A204.1 (cell line): ENCODE data around the gene PNMA8C.

ENCODE experiments used
- FAIRE-seq: peaks from 2 replicates; lab custom pipeline; 2012; peaks lifted over from hg19 to GRCh38; lab: Jason Lieb, UNC

Gene PNMA8C

DNA sequence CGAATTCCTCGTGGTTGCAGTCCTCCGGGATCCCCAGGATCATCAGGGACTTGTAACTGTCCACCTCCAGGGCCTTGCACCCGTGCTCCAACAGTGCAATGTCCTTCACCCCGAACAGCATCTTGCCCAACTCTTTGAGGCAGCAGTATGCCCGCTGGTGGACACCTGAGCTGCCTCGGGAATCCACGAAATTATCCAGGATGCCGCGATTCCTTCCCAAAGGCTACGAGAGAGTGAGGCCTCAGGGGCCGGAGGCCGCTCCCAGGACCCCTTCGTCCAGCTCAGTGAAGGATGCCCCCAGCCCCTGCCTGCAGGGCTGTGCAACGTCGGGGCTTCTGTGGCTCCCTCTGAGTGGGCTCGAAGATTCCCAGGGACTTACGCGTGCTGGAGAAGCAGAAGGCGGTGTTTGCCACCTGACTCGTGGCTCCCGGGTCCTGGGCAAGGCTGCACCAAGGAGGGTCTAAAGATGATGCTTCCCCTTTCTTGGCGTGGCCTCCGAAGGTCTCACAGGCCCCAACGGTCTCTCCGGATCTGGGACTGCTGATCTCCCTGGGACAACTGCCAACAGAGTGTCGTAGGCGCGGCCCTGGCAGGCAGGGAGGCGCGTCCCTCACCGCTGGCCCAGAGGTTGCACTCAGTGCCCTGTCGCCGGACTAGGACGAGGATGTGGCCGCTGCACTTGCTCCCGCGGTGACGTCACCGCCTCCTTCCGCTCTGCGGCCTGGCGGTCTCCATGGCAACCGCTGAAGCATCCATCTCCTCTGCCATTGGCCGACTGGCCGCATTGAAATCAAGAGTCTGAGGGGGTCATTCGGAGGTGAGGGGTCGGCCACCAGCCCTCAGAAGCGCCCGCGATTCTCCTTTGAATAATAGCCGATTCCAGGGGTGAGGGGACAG lies at the start of gene PNMA8C:
TSS of gene PNMA8C (minus strand) at position 698 of the 897 bp plus-strand sequence. CDS start at position 121, 577 bp downstream.
- no peak for FAIRE-seq

DNA sequence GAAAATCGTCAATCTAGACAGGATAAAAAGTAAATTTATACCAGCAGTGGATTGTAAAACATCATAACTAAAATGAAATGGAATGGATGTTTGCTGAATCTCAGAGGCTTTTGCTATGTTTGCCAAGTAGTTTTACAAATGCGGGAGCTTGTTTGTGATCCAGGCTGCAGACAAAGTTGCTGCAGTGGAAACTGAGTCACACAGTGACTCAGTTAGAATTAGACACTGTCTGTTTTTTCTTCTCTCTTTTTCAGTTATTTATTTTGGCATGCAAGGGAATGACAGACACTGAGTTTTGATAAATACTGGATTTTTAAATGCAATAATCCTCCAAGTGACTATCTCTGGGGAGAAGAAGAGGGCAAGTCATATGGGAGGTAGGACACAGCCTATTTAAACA lies 47.2 kb upstream of the PNMA8C start:
- no peak for FAIRE-seq

DNA sequence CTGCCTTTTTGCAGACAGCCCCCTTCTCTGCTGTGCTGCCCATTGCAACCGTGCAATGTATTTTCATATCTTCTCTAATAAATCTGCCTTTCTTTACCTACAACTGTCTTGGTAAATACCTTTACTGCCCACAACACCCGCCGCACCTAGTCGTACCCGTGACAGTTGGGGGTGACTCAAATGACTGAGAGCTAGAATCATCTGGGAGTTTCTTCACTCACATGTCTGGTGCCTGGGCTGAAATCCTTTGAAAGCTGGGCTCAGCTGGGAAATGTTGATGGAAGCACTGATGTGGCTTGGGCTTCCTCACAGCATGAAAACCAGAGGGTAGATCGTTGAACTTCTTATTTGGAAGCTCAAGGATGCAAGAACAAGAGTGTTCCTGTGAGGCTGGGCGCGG lies 45.5 kb upstream of the PNMA8C start:
- FAIRE-seq, result no peak

DNA sequence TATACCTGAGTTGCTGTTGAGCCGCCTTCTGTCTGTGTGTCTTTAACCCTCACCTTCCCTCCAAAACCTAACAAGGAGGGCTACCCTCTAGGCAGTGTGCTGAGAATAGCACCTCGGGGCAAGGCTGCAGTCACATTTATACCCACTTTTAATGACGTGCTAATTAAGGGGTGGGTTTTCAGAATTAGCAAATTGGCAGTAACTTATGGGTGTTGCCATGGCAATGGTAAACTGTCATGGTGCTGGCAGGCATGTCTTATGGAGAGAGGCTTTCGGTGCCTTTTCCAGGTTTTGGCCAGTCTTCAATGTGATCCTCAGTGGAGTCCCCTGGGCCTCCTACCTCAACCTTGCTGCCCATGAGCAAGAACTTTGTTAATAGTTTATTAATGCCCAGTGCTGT lies 43.9 kb upstream of the PNMA8C start:
- no peak for FAIRE-seq

DNA sequence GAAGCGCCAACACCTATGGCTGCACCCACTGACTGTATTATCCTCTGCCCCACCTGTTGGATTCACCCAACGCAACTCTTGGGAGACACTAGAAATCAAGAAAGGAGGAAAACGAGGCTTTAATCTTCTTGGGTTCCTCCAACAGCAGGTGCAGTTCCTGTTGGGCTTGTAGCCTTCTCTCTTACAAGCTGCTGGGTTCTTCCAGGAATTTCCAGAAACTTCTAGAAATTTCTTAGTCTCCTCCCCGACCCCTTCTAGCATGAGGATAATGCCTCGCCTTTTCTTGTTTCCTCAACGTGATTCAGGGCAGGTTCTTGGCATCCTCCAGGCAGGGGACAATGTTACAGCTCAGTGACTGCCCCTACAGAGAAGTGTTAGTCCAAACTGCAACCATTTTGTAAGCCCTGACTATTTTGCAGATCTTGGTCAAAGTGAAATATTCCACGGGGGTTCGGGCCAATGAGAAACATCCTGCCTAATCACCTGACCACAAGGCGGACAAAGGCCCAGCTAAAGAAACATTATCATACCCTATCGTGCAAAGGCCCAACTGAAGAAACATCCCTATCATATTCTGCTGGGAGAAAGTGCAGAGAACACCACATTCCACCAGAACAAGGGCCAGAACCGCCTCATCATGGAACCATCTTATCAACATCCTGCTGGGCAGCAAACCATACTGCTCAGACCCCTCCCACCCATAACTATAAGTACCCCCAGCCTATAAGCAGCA lies 43.2 kb upstream of the PNMA8C start:
- FAIRE-seq, result no peak

DNA sequence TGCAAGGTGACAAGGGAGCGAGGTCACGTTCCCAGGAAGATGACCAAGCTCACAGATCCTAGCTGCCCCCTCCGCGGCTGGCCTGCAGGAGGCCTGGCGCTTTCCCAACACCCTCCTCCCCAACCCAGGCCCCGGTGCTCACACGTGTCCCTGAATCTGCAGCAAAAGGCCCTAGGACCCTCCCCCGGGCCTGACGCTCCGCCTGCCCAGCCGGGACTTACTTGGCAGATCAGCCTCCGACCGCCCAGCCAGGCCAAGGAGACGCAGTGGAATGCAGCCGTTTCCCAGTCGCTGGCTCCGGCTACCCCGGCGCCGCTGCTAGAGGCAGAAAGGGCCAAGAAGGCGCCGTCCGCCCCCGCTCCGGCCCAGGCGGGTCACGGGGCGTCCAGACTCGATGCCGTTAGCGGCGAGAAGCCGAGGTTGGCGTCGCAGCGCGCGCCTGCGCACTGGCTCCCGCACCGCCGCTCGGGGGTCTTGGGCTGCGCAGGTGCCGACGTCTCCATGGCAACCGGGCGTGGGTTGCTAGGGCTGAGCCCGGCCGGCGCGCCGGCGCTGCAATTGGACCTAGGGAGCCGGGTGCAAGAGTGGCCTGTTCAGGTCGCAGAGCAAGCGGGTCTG lies 42.5 kb upstream of the PNMA8C start, which contains the start of gene PNMA8A:
TSS of gene PNMA8A (minus strand) at position 448 of the 618 bp plus-strand sequence. CDS start 528 bp downstream, outside the sequence.
- no peak for FAIRE-seq

DNA sequence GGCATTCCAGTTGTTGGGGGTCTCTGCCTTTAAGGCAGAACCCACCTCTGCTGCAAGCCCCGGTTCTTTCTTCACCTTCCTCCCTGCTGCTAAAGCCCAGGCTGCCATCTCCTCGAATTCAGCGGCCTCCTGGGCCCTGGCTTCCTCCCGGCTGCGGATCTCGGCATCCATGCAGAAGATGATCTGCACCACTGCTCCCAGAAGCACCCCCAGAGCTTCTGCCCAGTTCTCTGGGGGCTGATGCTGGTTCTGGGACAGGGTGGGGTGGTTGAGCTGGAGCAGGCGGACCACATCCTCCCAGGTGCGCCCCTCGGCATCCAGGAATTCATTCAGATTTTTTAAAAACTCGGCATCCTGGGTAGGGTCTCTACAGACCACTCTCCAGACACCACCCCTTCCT lies 41.6 kb upstream of the PNMA8C start:
- FAIRE-seq, result no peak

DNA sequence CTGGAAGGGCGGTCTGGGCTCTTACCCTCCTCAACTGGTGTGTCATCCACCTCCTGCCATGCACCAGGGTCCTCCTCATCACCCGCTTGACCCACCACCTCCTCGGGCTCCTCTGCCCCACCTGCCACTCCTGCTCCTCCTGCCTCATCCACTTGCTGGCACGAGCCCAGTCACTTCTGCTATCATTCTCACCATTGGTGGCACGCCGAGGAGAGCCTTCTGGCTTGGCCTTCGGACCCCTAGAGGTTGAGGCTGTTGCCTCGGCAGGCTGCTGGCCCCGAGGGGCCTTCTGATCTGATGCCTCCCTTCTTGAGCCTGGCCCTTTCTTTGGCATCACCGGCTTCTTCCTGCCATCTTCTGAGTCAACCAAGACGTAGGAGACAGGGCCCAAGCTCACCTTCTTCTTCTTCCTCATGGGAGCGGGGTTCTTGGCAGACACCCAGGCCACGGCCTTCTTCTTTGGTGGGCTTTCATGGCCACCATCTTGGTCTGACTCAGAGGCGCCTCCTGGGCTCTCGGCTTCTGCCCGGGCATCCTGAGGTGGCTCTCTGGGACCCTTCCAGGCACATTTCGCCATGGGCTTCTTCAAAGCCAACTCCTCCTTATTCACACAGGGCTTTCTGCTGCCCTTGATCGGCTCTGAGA lies 40.9 kb upstream of the PNMA8C start:
- no peak for FAIRE-seq

DNA sequence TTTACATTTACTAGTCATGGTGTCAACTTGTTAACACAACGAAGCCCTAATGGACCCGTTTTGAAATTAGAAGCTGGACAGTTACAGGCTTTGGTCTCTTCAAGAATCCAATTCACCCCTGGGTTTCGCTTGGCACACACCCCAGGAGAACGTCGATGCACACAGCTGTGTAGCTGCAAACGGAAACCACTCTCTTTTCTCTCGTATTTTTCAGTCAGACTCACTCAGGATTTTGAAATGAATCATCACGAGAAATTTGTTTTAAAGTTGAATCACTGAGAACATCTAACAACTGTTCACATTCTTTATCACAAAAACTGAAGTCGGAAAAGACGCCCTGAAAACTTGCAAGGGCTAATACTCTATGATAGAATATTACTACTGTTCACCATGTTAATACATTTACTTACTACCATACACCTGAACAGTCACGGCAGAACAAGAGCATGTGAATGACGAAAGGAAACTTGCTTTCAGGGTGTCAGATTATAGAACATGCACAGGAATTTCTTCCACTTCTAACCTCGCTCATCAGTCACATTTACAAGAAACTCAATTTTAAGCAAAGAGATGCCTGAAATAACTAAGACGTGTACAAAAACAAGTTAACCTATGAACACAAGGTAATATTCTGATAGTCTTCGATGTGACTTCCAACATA lies 37.9 kb upstream of the PNMA8C start:
- no peak for FAIRE-seq

DNA sequence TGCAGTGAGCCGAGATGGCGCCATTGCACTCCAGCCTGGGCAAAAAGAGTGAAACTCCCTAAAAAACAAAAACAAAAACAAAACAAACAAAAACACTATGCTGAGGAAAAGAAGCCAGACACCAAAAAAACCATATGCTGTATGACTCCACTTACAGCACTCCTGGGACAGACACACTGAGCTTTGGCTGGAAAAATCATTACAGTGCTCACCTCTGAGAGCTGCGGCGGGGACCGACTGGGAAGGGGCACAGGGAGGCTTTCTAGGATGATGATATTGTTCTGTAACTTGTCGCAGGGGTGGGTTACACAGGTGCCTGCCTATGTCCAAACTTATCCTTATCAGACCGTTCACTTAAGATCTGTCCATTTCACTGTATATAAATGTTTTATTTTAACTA lies 34.8 kb upstream of the PNMA8C start:
- no peak for FAIRE-seq

DNA sequence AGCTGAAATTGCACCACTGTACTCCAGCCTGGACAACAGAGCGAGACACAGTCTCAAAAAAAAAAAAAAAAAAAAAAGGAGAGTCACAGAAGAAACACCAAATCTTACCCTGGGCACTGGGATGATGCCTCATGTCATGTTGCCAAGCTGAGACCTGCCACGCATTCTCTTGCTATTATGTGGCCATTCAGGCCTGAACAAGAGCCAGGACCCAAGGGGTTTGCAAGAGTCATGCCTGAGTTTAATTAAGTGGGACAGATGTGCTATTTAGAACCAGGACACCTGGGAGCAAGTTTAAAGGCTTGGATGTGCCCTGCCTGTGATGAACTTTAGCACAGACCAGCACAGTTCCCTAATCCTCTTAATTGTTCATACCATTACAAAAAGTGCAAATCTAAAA lies 32.8 kb upstream of the PNMA8C start:
- no peak for FAIRE-seq

DNA sequence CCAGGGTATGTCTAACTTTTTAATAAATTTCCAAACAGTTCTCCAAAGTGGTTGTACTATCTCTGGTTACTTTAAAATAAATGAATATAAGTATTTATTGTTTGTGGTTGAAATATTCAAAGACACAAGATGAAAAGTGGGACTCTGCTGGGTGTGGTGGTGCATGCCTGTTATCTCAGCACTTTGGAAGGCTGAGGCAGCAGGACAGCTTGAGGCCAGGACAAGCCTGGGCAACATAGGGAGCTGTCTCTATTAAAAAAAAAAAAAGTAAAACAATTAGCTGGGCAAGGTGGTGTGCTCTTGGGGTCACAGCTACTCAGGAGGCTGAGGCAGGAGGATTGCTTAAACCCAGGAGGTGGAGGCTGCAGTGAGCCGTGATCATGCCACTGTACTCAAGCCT lies 32.2 kb upstream of the PNMA8C start:
- FAIRE-seq, result no peak

DNA sequence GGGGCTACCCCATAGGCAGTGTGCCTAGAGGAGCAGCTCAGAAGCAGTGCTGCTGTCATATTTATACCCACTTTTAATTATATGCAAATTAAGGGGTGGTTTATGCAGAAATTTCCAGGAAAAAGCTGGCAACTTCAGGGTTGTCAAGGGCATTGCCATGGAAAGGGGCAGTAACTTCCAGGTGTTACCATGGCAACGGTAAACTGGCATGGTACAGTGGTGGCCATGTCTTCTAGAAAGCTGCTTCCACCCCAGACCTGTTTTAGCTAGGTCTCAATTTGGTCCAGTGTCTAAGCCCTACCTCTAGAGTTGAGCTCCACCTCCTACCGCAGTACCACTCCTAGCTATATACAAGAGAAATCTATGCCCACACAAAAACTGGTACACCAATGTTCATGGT lies 31.3 kb upstream of the PNMA8C start:
- no peak for FAIRE-seq

DNA sequence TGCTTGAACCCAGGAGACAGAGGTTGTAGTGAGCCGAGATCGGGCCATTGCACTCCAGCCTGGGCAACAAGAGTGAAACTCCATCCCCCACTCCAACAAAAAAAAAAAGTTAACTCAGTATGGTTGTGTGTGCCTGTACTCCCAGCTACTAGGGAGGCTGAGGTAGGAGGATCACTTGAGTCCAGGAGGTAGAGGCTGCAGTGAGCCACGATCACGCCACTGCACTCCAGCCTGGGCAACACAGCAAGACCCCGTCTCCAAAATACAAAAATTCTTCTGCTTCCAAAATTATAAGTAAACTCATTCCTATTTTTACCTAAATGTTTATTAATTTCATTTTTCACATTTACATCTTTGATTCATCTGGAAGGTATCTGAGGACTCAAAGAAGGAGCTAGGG lies 28.2 kb upstream of the PNMA8C start:
- no peak for FAIRE-seq

DNA sequence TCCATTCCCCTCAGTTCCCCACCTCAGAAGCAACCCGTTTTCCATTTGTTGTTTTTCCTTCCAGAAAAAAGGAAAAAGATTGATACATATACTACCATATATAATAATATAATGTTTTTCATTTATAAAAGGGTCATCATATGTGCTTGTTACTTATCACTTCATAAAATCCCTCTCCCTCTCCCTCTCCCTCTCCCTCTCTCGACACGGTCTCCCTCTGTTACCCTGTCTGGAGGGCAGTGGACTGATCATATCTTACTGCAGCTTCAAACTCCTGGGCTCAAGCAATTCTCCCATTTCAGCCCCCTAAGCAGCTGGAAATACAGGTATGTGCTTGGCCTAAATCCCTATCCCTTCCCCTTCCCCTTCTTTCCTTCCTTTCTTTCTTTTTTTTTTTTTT lies 25.5 kb upstream of the PNMA8C start:
- no peak for FAIRE-seq

DNA sequence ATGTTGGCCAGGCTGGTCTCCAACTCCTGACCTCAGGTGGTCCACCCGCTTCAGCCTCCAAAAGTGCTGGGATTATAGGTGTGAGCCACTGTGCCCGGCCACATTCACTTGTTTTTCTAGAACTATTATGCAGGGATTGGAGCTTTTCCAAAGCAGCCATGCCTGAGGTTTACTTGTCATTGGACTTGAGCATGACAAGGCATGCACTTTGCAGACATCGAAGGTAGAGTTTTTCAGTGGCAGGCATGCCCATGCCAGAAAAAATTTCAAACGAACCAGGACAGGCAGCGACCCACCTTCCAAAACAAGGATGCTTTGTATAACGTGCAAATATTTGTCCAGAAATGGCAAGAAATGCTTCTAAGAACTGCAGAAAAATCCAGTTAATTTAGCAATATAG lies 24.9 kb upstream of the PNMA8C start:
- FAIRE-seq, result no peak

DNA sequence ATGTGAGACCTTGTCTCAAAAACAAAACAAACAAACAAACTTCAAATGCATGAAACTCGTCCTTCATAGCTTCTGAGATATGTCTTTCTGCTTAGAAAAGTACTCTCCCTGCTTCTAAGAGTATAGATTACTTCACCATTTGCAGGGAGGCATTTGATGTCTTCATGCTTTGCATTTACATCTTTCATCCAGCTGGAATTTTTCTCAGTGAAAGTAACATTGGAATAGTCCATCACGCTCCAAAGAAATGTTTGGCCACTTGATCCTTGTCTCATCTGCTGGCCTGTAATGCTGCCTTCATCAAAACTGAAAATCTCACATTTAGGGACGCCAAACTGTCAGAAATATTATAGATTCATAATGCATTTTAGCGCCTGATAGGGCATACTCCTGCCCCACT lies 23.4 kb upstream of the PNMA8C start:
- FAIRE-seq, result no peak

DNA sequence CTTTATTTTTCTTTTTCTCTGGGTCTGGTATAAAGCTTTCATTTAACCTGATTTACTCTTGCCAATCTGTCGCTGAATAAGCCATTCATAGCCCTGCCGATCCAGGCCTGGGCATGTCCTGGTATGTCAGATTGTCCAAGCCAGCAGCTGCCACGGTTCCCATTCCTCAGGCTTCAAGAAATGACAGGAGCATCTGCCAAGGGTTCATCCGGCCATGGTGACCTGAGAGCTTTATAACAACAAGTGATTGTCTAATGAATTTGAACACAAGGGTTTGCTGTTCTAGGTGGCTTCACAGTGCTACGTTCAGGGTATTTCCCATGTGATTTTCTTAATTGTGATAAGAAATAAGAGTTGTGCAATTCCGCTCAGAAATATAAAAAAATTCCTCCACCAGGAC lies 22.6 kb upstream of the PNMA8C start:
- FAIRE-seq, result no peak

DNA sequence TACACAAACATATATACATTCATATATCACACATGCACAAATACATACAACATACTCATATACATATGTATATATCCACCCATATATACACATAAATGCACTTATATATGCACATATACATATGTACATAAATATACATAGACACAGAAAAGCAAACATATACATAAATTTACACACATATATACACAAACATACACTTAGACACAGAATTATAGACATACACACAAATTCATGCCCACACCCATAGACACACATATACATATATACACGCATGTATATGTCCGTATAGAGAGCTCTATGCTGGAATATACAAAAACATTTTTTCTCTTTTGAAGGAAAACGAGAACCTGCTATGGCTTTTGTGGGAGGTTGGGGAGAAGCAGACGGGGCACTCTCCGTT lies 22.0 kb upstream of the PNMA8C start:
- no peak for FAIRE-seq

DNA sequence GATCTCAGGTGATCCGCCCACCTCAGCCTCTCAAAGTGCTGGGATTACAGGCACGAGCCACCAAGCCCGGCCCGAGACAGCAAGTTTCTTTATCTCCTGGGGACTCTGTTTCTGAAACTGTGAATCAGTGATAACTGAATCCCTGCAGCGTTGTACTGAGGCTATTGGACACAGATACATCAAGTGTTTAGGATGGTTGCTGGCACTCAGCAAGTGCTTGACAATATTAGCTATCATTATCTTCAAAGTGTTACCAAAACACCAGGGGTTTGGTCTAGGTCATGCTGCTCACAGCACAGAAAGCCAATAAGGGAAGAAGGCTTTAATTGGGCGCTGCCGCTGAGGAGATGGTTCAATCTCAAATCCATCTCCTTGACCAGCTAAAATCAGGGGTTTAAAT lies 20.5 kb upstream of the PNMA8C start:
- FAIRE-seq, result no peak

DNA sequence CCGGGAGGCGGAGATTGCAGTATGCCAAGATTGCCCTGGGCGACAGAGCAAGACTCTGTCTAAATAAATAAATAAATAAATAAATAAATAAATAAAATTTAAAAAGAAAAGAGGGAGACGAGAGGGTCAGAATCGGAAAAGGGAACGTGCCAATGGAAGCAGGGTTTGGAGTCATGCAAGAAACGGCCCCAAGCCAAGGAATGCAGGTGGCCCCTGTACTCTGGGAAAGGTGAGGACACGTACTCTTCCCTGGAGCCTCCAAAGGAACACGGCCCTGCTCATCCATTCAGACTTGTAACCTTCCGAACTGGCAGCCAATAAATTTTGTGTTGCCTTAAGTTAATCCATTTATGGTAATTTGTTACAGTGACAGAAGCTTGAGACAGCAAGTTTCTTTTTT lies 19.9 kb upstream of the PNMA8C start:
- FAIRE-seq, result no peak

DNA sequence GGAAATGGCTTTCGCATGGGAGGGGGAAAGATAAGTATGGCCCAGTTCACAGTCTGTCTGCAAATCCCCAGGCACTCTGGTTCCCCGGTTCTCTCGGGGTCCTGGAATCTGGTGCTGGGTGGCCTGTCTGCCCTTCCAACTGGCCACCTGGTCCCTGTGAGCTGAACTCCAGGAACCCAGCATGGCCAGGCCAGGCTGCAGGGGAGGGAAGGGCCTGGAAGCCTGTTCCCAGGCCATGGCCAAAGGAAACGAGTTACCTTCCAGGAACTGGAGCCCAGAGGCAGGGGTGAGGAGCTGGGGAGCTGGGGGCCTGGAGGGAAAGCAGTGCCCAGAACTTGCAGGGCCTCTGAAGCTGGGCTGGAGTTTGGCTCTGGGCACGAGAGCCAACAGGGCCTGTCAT lies 19.1 kb upstream of the PNMA8C start:
- FAIRE-seq, result no peak
